T-helper 2 cell treated with Interferon-gamma antibody and Interleukin-4, amounts not matched to agents 5 μg/mL and 100 μg/mL, for 36 hours (primary cell): ENCODE measurements around the gene MAST4.

ENCODE experiments used
- DNase-seq: peaks from one replicate; pipeline ENCODE4 v3.0.0; 2021; ENCODE audit warnings: low spot score
- H3K27ac Mint-ChIP-seq: one replicate; pipeline ENCODE4 v1.8.0; 2021; ENCODE audit warnings: mild to moderate bottlenecking, mixed read lengths
- H3K27me3 Mint-ChIP-seq: one replicate; pipeline ENCODE4 v1.8.0; 2021; ENCODE audit warnings: low read depth, mixed read lengths
- H3K36me3 Mint-ChIP-seq: one replicate; pipeline ENCODE4 v1.8.0; 2021; ENCODE audit warnings: low read depth, mixed read lengths
- H3K4me1 Mint-ChIP-seq: one replicate; pipeline ENCODE4 v1.8.0; 2021; ENCODE audit warnings: low read depth, mixed read lengths
- H3K4me3 Mint-ChIP-seq: one replicate; pipeline ENCODE4 v1.8.0; 2022; ENCODE audit warnings: mild to moderate bottlenecking, moderate library complexity, mixed read lengths
- H3K9me3 Mint-ChIP-seq: one replicate; pipeline ENCODE4 v1.8.0; 2021; ENCODE audit warnings: mixed read lengths

Gene MAST4

DNA sequence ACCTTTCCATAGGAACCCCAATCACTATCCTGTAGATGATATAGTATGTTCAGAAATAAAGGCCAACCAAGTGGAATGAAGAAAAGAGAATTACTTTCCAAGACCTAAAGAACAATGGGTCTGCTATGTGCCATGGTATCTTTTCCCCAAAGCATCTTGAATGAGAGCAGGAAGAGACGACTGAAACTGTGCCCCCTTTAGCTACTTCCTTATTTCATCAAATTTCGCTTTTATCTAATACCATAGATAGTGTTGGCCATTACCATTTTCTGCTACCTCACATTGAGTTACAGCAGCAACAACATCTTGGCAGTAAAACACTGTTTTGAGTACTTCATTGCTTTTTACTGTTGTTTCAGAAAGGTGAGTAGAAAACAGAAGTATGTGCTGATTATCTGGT lies 333.8 kb downstream of the MAST4 start:
- no peaks in the 10 kb centered on the region for H3K36me3 Mint-ChIP-seq
- H3K9me3 Mint-ChIP-seq: no peaks in the 10 kb centered on the region
- H3K4me3 Mint-ChIP-seq: no peak overlapping the region
- no peak overlapping the region for H3K27ac Mint-ChIP-seq
- peaks cover 18% of the 10 kb centered on the region for H3K27me3 Mint-ChIP-seq
- H3K4me1 Mint-ChIP-seq: no peaks in the 10 kb centered on the region
- no peak for DNase-seq

DNA sequence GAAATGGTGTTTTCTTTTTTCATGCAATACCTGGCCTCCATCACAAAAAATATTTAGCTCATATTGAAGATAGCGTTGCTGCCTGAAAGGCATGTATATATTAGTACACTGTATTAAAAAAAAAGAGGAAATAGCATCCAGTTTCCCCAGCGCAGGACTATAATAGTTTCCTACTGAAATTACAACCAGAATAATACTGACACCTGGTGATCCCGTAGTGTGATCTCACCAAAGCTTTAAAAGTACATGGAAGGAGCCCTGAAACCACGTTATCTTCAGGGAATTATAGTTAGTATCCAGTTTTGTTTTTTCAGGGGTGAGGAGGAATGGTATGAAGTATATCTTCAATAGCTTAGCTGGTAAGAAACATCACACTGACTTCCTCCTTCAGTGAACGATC lies 335.5 kb downstream of the MAST4 start:
- peaks cover 14% of the 10 kb centered on the region for H3K27me3 Mint-ChIP-seq
- H3K4me3 Mint-ChIP-seq: no peak overlapping the region
- no peak for DNase-seq
- no peaks in the 10 kb centered on the region for H3K4me1 Mint-ChIP-seq
- no peaks in the 10 kb centered on the region for H3K36me3 Mint-ChIP-seq
- no peak overlapping the region for H3K27ac Mint-ChIP-seq
- no peaks in the 10 kb centered on the region for H3K9me3 Mint-ChIP-seq

DNA sequence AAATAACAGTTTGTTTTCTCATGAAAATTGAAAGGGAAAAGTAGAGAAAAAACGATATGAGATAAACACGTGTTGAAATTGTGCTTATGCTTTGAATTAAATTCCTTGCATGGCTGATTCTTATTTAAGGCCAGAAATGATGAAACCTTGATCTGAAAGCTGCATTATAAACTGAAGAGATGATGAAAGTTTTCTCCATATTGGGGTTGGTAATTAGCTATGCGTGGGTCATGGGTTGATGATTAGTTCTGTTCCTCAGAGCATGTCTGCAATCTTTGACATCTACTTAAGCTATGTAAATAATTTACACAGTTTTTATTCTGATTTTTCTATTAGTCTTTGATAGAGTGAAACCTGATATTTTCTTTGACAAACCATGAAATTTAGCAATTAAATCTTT lies 336.3 kb downstream of the MAST4 start:
- DNase-seq: no peak
- Mint-ChIP-seq H3K9me3 (no peaks in the 10 kb centered on the region), H3K4me3 (no peak overlapping the region), H3K4me1 (no peaks in the 10 kb centered on the region), H3K36me3 (no peaks in the 10 kb centered on the region), H3K27ac (no peak overlapping the region), H3K27me3 (peaks cover 12% of the 10 kb centered on the region)

DNA sequence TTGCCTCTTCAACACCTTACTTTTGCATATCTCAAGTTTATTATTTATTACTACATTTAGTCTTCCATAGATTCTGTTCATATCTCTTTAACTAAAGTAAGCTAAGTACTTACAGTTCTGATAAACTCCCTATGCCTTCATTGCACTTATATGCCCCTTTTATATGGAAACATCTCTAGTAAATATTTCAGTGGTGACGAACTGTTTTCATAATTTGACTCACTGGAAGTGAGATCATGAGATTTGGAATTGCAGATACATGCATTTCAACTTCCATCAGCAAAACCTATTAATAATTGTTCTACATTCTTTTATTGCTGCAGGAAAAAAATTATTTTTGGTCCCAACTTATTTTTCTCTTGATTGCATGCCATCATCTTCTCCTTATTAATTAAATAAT lies 336.9 kb downstream of the MAST4 start:
- DNase-seq: no peak
- Mint-ChIP-seq H3K36me3 (no peaks in the 10 kb centered on the region), H3K27me3 (peaks cover 10% of the 10 kb centered on the region), H3K4me1 (no peaks in the 10 kb centered on the region), H3K27ac (no peak overlapping the region), H3K4me3 (no peak overlapping the region), H3K9me3 (no peaks in the 10 kb centered on the region)

DNA sequence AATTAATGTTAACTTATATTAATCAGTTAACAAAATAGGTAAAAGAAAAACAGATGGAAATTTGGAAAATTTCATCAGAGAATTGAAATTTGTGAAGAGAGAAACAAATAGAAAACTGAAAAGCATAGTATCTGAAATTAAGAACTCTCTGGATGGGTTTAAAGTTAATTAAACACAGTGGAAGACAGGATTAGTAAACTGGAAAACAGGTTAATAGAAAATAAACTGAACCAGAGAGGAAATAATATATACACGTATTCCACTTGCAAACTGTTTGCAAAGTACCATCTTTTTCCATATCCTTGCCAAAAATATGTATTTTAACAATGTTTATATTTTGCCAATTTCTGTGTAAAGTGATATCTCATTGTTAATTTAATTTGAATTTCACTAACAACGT lies 342.9 kb downstream of the MAST4 start:
- H3K27me3 Mint-ChIP-seq: peaks cover 8% of the 10 kb centered on the region
- H3K4me3 Mint-ChIP-seq: no peak overlapping the region
- no peaks in the 10 kb centered on the region for H3K36me3 Mint-ChIP-seq
- peaks cover 10% of the 10 kb centered on the region for H3K9me3 Mint-ChIP-seq
- H3K4me1 Mint-ChIP-seq: no peaks in the 10 kb centered on the region
- no peak overlapping the region for H3K27ac Mint-ChIP-seq
- no peak for DNase-seq

DNA sequence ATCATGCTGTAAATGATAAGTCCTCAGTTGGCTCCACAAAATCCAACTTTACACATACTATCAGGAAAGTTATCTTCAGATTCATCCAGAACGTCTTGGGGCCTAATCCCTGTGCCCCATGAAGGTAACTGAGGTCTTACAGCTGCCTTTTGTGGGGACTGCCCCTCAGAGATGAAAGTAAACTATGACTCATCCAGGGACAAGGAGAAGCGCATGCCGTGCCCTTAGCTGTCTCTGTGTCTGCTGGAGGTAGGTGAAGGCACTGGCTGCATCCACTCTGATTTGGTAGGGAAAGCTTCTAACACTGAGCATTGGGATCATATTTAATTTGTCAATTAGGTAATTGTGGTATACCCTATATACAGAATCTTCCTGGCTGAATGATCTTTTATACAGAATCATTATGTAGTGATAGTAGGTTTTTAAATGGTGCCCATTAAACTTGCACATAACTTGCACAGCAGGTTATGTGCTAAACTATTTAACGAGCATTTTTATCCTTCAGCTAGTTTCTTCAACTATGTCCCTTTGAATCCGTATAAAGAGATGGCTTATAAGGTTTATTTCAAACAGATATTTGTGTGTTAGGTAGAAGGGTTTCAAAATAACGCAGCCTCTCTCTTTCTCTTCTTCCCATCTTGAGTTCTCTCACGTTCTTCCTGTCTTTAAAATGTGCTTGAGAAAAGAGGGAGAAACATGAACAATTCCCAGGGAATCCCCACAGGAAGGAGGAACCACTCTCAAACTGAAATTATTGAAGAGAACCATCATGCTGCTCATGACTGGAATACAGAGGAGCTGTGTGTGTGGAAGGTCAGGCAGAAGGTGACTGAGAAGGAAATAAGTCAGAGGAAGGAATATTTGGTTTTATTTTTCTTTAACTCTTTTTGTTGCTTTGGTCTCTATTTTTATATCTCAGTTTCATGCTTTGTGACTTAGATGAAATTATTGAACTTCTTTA lies 349.5 kb downstream of the MAST4 start:
- peaks cover 19% of the 10 kb centered on the region for H3K27me3 Mint-ChIP-seq
- peaks cover under 1% of the 10 kb centered on the region for H3K9me3 Mint-ChIP-seq
- no peak overlapping the region for H3K4me3 Mint-ChIP-seq
- H3K27ac Mint-ChIP-seq: no peak overlapping the region
- DNase-seq: no peak
- H3K4me1 Mint-ChIP-seq: peaks cover 3% of the 10 kb centered on the region
- H3K36me3 Mint-ChIP-seq: no peaks in the 10 kb centered on the region

DNA sequence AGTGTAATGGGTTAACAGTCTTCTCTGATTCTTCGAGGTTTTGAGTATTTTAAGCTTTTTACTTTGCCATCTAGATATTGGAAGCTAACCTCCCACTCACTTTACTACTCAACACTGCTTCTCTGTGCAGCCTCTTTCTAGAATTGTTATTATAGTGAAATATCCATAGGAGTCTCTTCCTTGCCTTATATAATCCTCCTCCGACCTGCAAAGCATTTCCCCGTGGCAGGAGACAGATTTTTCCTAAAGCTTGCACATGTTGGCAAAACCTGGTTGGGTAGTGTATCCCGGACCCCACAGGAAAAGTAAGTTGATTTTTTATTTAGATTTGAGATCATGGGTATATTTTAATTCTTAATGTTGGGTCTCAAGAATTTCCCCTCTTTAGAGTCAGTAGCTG lies 351.3 kb downstream of the MAST4 start:
- no peak overlapping the region for H3K4me3 Mint-ChIP-seq
- no peak for DNase-seq
- H3K27ac Mint-ChIP-seq: no peak overlapping the region
- peaks cover 4% of the 10 kb centered on the region for H3K9me3 Mint-ChIP-seq
- peaks cover 9% of the 10 kb centered on the region for H3K4me1 Mint-ChIP-seq
- H3K36me3 Mint-ChIP-seq: no peaks in the 10 kb centered on the region
- peaks cover 23% of the 10 kb centered on the region for H3K27me3 Mint-ChIP-seq

DNA sequence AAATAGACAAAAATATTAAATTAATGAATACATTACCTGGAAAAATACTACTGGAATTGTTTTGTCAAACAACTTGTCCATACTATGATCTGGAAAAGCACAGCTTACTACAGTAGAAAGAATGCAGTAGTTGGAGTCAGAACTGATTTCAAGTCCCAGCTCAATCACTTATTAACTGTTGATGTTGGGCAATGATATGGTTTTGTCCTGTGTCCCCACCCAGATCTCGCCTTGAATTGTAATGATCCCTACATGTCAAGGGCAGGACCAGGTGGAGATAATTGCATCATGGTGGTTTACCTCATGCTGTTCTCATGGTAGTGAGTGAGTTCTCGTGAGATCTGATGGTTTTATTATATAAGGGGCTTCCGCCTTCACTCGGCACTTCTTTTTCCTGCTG lies 352.9 kb downstream of the MAST4 start:
- Mint-ChIP-seq H3K27me3 (peaks cover 21% of the 10 kb centered on the region), H3K4me1 (peaks cover 12% of the 10 kb centered on the region), H3K9me3 (peaks cover 4% of the 10 kb centered on the region), H3K27ac (no peak overlapping the region), H3K36me3 (no peaks in the 10 kb centered on the region), H3K4me3 (no peak overlapping the region)
- DNase-seq: no peak

DNA sequence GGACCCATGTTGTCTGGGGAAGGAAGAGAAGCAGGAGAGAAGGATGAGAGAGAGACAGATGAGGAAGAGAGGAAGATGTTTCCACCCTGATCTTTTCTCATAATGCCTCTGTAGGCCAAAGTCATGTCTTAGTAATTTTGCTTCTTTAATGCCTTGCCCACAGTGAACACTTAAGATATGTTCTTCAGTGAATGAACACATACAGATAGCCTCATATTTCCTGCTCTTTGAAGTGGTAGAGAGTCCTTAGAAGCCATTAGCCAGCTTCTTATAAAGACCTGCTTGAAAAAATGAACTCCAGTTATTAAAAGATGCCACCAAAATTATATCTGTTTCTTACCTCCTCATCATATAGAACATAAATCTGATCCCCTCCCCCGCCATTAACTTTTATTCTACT lies 356.0 kb downstream of the MAST4 start:
- H3K27me3 Mint-ChIP-seq: peaks cover 12% of the 10 kb centered on the region
- H3K9me3 Mint-ChIP-seq: peaks cover 4% of the 10 kb centered on the region
- no peak overlapping the region for H3K27ac Mint-ChIP-seq
- DNase-seq: no peak
- H3K4me1 Mint-ChIP-seq: peaks cover 10% of the 10 kb centered on the region
- H3K4me3 Mint-ChIP-seq: no peak overlapping the region
- no peaks in the 10 kb centered on the region for H3K36me3 Mint-ChIP-seq

DNA sequence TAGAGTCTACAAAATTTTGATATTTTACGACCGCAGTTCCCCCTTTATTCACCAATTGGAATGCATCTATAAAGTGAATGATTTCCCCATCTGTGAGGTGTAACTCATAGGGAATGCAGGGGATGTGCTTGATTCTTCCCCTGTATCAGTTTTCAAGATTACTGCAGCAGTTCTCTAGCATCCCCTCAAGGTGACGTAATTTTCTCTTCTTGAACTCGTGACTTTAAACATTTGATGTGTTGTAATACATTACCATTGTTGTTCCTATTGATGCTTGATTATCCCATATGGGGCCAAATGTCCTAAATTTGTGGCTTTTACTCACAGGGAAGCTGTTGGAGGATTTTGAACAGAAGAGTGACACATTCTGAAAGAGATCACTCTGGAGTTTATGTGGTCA lies 360.2 kb downstream of the MAST4 start:
- H3K4me3 Mint-ChIP-seq: no peak overlapping the region

DNA sequence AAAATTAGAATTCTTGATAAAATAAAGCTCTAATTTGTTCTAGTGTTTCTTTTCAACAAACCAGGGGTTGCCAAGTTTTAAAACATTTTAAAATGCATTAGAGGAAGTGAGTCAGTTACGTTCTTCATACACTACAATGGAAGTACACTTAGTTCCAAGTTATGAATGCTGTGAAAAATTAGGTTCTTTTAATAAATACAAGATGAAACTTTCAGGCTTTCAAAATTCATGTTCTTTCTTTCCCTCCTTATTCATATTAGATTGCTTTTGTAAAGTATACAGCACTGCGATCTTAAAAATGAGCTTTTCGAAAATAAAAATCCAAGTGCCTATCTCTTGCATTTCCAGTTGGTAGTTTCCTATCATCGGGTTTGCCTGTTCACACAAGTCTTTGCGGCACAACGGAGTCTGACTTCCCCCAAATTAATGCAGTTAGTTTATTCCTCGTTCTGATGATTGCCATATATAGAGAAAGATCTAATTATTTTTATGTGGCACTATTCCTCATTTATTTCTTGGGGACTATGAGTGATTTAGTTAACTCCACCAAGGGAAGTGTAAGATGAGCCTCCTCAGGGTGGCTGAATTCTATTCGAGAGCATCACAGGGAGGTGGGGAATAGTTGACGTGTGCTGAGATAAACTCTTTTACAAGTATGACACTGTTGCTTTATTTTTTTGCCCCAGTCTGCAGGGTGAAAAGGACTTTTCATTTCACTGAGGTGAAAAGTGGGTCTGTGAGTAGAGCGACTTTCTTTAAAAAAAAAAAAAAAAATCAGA lies 362.2 kb downstream of the MAST4 start:
- no peaks in the 10 kb centered on the region for H3K4me1 Mint-ChIP-seq
- no peak for DNase-seq
- H3K27ac Mint-ChIP-seq: no peak overlapping the region
- H3K4me3 Mint-ChIP-seq: no peak overlapping the region
- peaks cover 7% of the 10 kb centered on the region for H3K27me3 Mint-ChIP-seq
- no peaks in the 10 kb centered on the region for H3K9me3 Mint-ChIP-seq
- H3K36me3 Mint-ChIP-seq: no peaks in the 10 kb centered on the region

More for the DNA sequence above, 360.2 kb downstream of the MAST4 start:
- Mint-ChIP-seq H3K4me1 (peaks cover 10% of the 10 kb centered on the region), H3K27me3 (peaks cover 15% of the 10 kb centered on the region), H3K36me3 (no peaks in the 10 kb centered on the region), H3K27ac (no peak overlapping the region), H3K9me3 (peaks cover 4% of the 10 kb centered on the region)
- no peak for DNase-seq

DNA sequence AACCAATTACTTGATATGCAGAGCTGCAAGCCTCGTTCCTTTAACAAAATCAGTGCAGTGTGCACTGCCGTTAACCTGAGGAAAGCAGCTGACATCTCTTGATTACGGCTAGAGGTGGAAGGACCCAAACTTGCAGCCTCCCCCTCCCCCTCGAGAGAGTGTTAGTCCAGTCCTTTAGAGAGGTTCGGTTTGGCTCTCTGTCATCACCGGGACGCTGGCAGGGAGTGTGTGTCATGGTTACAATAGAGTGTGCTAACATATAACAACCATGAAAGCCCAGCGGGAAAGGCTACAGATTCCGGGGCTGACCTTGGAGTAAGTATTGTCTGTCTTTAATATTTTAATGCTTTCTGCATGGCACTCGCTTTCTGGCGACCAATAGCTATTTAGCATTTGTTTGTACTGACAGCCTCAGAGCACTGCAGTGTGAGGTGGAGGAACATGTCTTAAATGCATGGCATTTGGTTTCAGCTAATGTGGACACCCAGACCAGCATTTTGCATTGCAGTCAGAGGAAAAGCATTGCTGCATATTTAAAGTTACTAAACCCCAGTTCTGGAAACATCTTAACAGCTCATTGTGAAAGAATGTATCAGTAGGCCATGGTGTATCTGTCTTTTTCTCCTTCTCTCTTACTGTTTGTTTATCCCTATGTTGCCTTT lies 362.9 kb downstream of the MAST4 start:
- Mint-ChIP-seq H3K27ac (no peak overlapping the region), H3K4me1 (no peaks in the 10 kb centered on the region), H3K27me3 (peaks cover 7% of the 10 kb centered on the region), H3K36me3 (no peaks in the 10 kb centered on the region), H3K9me3 (no peaks in the 10 kb centered on the region), H3K4me3 (no peak overlapping the region)
- DNase-seq: no peak

DNA sequence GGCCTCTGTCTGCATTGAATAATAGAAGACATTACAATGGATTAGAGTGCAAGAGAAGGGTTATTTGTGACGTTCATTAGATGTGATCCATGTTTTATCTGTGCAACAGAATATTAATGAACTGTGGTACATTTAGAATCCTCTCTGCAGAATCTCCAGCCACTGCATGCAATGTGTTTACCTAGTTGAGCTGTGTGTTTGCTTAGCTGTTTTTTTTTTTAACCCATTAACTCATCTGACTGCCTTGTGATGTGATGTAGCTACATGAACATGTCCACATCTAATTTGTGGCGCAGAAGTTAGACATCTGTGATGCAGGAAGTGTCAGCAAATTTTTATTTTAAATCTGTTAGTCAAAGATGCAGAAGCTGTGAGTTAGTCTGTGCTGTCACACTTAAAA lies 363.5 kb downstream of the MAST4 start:
- no peak for DNase-seq
- Mint-ChIP-seq H3K36me3 (no peaks in the 10 kb centered on the region), H3K4me1 (no peaks in the 10 kb centered on the region), H3K4me3 (no peak overlapping the region), H3K27me3 (peaks cover 7% of the 10 kb centered on the region), H3K9me3 (no peaks in the 10 kb centered on the region), H3K27ac (no peak overlapping the region)
